GM18909 (cell line): Measurements from ENCODE around the gene STK39.
A peak's percentile ranks its signal among the peaks of the same experiment; 100 is the strongest.

Source experiments
- ATAC-seq: cut with Tn5 transposase; IDR thresholded peaks from one replicate; pipeline ENCODE4 v1.9.1; 2021; ENCODE audit warnings: mild to moderate bottlenecking; ENCODE audit not compliant: unreplicated experiment, poor library complexity

Gene STK39

DNA sequence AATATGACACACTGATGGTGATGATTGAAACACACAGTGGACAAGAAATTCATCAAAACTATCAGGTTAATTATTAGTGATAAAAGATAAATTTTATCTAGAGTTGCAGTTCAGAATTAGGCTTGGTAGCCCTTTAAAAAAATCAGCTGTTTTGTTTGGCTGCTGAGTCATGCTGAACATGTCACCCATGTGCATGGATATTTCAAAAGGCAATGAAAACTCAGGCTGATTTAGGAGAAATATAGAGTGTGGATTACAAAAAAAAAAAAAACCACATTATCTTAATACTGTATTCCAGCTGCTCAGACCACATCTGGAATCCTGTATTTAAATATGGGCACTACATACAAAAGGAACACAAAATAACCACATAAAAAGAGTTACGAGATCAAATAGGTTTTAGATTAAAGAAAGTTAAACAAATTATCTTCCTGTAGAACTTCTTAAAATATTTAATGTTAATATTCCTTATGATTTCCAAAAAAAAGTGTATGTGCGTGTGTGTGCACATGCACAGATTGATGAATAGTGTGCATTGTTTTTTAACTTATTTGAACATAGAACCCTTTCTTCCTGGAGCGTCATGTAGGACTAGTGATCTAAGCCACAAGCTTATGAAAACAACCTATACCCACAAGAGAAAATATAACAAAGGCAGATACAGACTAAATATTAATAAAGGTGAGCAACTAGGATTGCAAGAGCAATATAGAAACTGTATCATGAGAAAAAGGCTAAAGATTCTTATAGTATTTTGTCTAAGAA, 186.2 kb downstream of the STK39 start:
- ATAC-seq = no peak

GRCh38 chr2:168059758-168060157, 187.6 kb downstream of the STK39 start:
- ATAC-seq = no peak

- no peak for ATAC-seq
These were observed 188.7 kb downstream of the STK39 start for GRCh38 chr2:168058675-168059074.

DNA sequence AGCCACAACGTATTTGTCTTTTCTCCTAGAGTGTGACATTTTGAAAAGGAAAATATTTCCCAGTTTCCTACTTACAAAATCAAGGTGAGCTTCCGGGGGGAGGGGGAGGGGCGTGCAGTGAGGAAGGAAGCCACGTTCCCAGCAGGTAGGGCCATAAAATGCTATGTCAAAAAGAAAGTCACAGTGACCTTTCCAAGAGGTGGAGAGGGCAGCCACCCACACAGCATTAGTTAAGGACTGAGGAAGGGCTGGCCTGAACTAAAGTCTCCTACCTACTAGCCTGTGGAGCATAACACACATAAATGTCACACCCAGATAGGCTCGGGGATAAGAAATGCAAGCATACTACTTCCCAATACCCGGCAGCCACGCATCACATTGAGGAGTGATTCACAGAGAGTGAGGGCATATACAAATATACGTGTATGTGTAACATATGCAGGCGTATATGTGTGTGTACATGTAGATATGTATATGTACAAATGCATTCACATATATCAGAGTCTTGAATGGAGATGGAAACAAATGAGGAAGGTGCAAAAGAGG, 191.1 kb downstream of the STK39 start:
- ATAC-seq = no peak

GRCh38 chr2:168054657-168055056, 192.7 kb downstream of the STK39 start:
- ATAC-seq = no peak

DNA sequence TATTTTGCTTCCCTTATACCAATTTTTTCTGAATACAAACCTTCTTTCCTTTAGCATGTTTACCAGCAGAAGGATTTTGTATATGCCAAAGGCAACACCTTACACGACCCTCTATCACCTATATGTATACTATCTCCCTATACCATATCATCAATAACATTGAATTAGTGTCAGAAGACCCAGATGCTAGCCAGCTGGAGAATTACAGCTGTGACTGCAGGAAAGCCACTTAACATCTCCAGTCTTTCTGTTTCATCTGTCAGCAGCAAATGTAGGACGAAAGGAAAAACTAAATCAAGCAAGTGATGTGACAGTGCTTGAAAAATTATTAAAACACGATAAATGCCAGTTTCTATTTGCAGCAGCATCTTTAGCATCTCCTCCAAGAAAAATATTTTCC, 193.7 kb downstream of the STK39 start:
- ATAC-seq = no peak

DNA sequence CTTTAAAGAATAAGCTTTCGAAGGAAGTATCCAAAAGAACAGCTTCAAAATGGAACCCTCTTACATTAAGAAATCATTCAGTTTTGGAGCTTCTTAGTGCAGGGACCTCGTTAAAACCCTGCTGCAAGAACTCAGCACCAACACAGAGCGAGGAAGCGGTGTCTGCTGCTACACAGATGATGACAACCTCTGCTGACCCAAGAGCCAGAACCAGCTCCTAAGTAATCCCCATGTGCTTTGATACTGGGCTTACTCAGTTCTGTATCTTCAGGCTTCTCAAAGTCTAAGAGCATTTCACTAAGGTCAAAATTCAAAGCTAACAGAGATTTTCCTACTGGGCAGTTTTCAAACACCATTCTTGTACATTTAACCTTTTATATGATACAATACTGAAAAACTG, 194.6 kb downstream of the STK39 start:
- no peak for ATAC-seq

- no peak for ATAC-seq
These were observed 197.0 kb downstream of the STK39 start for GRCh38 chr2:168050377-168050776.

- no peak for ATAC-seq
These were observed 197.8 kb downstream of the STK39 start for GRCh38 chr2:168049609-168050008.

- no peak for ATAC-seq
These were observed 200.2 kb downstream of the STK39 start for GRCh38 chr2:168047091-168047690.

- no peak for ATAC-seq
These were observed 202.8 kb downstream of the STK39 start for GRCh38 chr2:168044579-168044978.

DNA sequence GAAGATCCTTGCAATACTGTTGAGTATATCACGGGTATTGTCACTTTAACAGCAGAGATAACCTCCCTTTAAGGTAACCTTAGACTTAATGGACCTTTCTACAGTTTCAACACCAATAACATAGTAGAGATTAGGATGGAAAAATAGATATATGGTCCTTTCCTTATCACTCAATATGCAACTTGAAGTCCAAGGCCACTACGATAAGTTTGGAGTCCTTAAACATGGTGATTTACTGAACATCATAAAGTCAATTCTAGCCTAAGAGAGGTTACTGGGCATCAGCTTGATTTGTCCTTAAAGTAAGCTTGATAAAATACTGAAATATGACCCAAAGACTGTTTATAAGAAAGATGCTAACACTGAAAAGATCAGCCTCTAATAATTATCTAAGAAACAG, 203.2 kb downstream of the STK39 start:
- ATAC-seq = no peak

DNA sequence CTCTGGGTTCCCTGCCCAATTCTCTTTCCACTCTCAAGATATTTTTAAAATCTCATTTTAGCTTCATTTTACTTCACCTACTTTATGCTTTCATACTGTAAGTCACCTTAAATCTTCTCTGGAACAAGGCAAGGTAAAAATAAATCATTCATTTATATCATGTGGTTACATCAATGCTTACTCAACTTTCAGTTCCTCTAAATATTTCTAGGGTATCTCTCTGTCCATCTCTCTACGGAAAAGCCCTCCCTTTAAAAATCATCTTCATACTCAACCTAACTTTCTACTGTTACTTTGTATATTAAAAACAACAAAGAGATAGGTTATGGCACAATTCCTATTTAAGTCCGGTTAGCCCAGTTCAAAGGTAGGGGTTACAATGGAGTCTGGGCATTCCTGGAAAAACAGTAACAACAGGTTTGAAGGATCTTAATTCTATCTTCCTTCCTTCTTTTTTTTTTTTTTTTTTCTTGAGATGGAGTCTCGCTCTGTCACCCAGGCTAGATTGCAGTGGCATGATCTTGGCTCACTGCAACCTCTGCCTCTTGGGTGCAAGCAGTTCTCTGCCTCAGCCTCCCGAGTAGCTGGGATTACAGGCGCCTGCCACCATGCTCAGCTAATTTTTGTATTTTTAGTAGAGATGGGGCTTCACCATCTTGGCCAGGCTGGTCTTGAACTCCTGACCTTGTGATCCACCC, 205.1 kb downstream of the STK39 start:
- ATAC-seq = peak; percentile 98

DNA sequence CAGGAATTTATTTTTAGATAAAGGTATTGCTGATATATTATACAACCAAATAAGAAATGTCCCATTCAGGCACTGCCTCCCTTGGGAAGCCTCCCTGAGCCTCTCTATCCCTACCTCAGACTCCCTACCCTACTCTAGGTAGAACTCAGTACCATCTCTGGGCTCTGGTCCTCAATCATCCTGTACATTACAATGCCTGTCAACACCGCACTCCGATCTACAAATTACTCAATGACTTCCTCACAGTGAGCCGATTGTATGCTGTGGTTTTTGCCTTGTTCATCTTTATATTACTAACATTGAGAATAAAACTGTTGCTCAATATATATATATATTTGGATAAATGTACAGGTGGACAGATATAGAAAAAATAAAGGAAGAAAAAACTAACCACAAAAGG, 207.5 kb downstream of the STK39 start:
- ATAC-seq = no peak

GRCh38 chr2:168037778-168038177, 209.6 kb downstream of the STK39 start:
- ATAC-seq = no peak

DNA sequence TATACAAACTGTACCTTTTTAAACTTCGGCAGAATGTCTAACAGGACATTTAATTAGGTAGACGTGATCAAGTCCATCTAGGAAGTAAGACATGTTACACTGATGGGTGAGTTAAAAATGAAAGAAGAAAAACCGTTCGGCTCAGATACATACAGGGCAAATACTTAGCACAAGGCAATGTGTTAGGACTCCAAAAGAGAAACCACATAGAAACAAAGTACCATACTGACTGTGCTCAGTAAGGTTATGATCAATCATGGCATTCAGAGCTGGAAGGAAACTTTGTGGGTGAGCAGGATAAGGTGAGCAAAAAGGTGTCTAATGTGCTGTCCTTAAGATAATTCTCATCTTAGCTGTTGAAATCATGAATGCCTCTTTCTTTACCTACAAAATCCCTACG, 211.9 kb downstream of the STK39 start:
- no peak for ATAC-seq

- ATAC-seq = no peak
These were observed 212.8 kb downstream of the STK39 start for GRCh38 chr2:168034616-168035015.

GRCh38 chr2:168033966-168034365, 213.4 kb downstream of the STK39 start:
- no peak for ATAC-seq

DNA sequence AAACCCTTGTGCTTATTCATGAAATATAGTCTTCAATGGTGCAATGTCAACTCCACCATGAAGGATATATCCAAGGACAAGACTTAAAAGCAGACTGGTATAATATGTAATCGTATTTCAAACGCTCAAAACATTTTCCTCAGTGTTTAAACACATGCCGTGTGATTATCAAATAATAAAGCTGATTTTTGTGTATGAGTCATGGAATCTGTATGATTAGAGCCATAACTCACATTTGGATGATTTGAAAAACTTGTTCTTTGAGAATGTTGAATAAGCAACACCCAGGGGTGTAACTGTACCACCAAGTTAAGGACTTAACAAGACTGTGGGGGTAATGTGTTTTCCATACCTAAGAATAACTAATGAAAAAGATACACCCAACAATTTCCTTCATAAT, 215.3 kb downstream of the STK39 start:
- no peak for ATAC-seq

GRCh38 chr2:168030862-168031624, 216.4 kb downstream of the STK39 start:
- ATAC-seq = peak; percentile 94

DNA sequence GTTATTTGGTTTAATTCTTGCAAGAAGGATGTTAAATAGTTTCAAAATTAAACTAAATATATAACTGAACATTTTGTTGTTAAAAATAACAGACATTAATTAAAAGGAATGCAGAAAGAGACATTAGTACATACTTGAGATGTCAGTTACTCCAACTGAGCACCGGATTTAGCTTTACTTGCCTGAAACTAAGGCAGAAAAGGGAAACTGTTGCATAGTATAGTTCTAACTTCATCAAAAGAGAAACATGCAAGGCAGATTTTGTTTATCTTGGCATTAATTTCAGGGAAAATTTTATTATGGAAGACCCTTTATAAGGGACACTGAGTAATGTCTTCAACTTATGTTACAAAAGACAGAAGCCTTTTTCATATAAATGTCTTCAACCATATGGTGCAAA, 218.3 kb downstream of the STK39 start:
- ATAC-seq = no peak
